Skeletal muscle satellite cell (primary cell): ENCODE data around the gene CHD1.
A peak's percentile ranks its signal among the peaks of the same experiment; 100 is the strongest.
"Not testable (repeated sequence)": the region's sequence is repeated elsewhere in the genome, so short reads cannot be mapped to it uniquely, and the experiment has no call there.

Experiments
- H3K27me3 ChIP-seq: 2 replicates; pipeline ENCODE4 v1.7.0; 2013; ENCODE audit warnings: low read length; ENCODE audit not compliant: control insufficient read depth, insufficient read depth
- H3K36me3 ChIP-seq: 2 replicates; pipeline ENCODE4 v1.7.0; 2013; ENCODE audit warnings: mild to moderate bottlenecking, control low read depth, low read length; ENCODE audit not compliant: insufficient read depth
- H3K4me1 ChIP-seq: 2 replicates; pipeline ENCODE4 v1.7.0; 2013; ENCODE audit warnings: low read length; ENCODE audit not compliant: control insufficient read depth, insufficient read depth
- H3K4me2 ChIP-seq: 2 replicates; pipeline ENCODE4 v1.7.0; 2013; ENCODE audit warnings: mild to moderate bottlenecking, low read length
- H3K4me3 ChIP-seq: 2 replicates; pipeline ENCODE4 v1.7.0; 2013; ENCODE audit warnings: low read length
- H3K9ac ChIP-seq: 2 replicates; pipeline ENCODE4 v1.7.0; 2013; ENCODE audit warnings: mild to moderate bottlenecking, low read depth, low read length, moderate library complexity
- H3K9me3 ChIP-seq: replicated peaks from 2 replicates; pipeline ENCODE4 v1.7.0; 2013; ENCODE audit warnings: mild to moderate bottlenecking, control low read depth, low read length

The CHD1 gene

DNA sequence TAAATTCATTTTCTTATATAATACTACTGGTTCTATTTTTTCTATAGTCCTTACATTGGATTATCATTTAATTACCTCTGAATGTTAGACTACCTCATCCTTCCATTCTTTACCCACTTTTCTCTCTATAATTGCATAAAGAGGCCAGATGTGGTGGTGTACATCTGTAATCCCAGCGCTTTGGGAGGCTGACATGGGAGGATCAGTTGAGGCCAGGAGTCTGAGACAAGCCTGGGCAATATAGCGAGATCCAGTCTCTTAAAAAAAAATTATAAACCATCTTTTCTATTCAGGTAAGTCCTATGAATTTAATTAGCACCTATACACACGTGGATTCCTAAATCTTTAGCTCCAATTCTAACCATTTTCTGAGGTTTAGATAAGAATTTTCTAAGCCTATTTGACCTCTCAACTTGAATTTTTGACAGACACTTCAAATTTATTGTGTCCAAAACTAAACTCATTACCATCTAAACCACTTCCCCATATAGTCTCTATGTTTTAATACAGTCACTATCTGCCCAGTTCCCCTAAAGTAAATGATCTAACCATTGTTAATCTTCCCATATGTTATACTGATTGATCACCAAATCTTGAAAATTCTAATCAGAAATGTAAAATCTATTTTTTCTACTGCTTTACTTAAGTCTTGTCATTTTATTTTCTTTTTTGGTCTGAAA is 33.0 kb upstream of the CHD1 start:
- Histone ChIP-seq H3K4me1 (no peaks in the 10 kb centered on the region), H3K27me3 (no peaks in the 10 kb centered on the region), H3K9ac (no peak overlapping the region), H3K4me2 (no peak overlapping the region), H3K4me3 (no peak overlapping the region), H3K36me3 (no peaks in the 10 kb centered on the region), H3K9me3 (no peaks in the 10 kb centered on the region)

- H3K4me2 ChIP-seq, result no peak overlapping the region
- no peak overlapping the region for H3K9ac ChIP-seq
- H3K4me1 ChIP-seq, result no peaks in the 10 kb centered on the region
- no peaks in the 10 kb centered on the region for H3K9me3 ChIP-seq
- no peaks in the 10 kb centered on the region for H3K27me3 ChIP-seq
- no peaks in the 10 kb centered on the region for H3K36me3 ChIP-seq
- H3K4me3 ChIP-seq, result no peak overlapping the region
Observed at GRCh38 chr5:98957307-98957706, 28.5 kb upstream of the CHD1 start.

DNA sequence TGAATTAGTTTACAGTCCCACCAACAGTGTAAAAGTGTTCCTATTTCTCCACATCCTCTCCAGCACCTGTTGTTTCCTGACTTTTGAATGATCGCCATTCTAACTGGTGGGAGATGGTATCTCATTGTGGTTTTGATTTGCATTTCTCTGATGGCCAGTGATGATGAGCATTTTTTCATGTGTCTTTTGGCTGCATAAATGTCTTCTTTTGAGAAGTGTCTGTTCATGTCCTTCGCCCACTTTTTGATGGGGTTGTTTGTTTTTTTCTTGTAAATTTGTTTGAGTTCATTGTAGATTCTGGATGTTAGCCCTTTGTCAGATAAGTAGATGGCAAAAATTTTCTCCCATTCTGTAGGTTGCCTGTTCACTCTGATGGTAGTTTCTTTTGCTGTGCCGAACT is 27.1 kb upstream of the CHD1 start:
- H3K36me3 ChIP-seq, H3K27me3 ChIP-seq, H3K4me2 ChIP-seq, H3K4me3 ChIP-seq, H3K4me1 ChIP-seq, H3K9me3 ChIP-seq, H3K9ac ChIP-seq: not testable (repeated sequence)

DNA sequence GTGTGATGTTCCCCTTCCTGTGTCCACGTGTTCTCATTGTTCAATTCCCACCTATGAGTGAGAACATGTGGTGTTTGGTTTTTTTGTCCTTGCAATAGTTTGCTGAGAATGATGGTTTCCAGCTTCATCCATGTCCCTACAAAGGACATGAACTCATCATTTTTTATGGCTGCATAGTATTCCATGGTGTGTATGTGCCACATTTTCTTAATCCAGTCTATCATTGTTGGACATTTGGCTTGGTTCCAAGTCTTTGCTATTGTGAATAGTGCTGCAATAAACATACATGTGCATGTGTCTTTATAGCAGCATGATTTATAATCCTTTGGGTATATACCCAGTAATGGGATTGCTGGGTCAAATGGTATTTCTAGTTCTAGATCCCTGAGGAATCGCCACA is 26.7 kb upstream of the CHD1 start:
- not testable (repeated sequence) for H3K9me3 ChIP-seq, H3K4me2 ChIP-seq, H3K4me3 ChIP-seq, H3K4me1 ChIP-seq, H3K27me3 ChIP-seq, H3K36me3 ChIP-seq, H3K9ac ChIP-seq

- Histone ChIP-seq H3K4me1 (no peaks in the 10 kb centered on the region), H3K4me3 (no peak overlapping the region), H3K27me3 (no peaks in the 10 kb centered on the region), H3K4me2 (no peak overlapping the region), H3K9me3 (no peaks in the 10 kb centered on the region), H3K9ac (no peak overlapping the region), H3K36me3 (no peaks in the 10 kb centered on the region)
Observed at GRCh38 chr5:98954392-98955028, 25.7 kb upstream of the CHD1 start.

DNA sequence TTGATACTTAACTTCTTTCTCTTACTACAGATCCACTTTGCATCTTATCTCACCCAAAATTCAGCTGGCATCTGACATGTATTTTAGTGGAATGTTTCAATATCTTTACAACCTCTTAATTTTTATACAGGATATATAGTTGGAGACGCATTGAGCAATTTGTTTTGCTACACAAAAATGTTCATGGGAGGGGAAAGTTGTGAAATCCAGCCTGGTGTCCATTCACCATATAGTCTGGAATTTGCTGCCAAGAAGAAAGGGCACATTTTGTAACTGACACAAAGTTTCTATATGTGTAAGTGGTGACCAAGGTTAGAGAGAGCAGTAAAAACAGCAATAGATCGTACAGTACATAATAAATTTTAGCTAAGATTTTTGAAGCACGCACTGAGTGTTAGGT is 14.0 kb upstream of the CHD1 start:
- Histone ChIP-seq H3K4me2 (no peak overlapping the region), H3K4me3 (no peak overlapping the region), H3K27me3 (no peaks in the 10 kb centered on the region), H3K9me3 (no peaks in the 10 kb centered on the region), H3K4me1 (peaks cover 28% of the 10 kb centered on the region), H3K36me3 (no peaks in the 10 kb centered on the region), H3K9ac (no peak overlapping the region)

- Histone ChIP-seq H3K9ac (no peak overlapping the region), H3K36me3 (no peaks in the 10 kb centered on the region), H3K4me2 (no peak overlapping the region), H3K4me1 (peaks cover 28% of the 10 kb centered on the region), H3K27me3 (no peaks in the 10 kb centered on the region), H3K9me3 (no peaks in the 10 kb centered on the region), H3K4me3 (no peak overlapping the region)
Observed at GRCh38 chr5:98941131-98941883, 12.5 kb upstream of the CHD1 start.

GRCh38 chr5:98940581-98940980 is 11.8 kb upstream of the CHD1 start:
- Histone ChIP-seq H3K4me1 (peaks cover 28% of the 10 kb centered on the region), H3K4me3 (no peak overlapping the region), H3K36me3 (no peaks in the 10 kb centered on the region), H3K9me3 (no peaks in the 10 kb centered on the region), H3K9ac (no peak overlapping the region), H3K27me3 (no peaks in the 10 kb centered on the region), H3K4me2 (no peak overlapping the region)

GRCh38 chr5:98938464-98938863 is 9.7 kb upstream of the CHD1 start:
- Histone ChIP-seq H3K9ac (no peak overlapping the region), H3K36me3 (no peaks in the 10 kb centered on the region), H3K27me3 (no peaks in the 10 kb centered on the region), H3K4me3 (no peak overlapping the region), H3K4me2 (peak overlapping the region; percentile 35), H3K9me3 (no peaks in the 10 kb centered on the region), H3K4me1 (peaks cover 36% of the 10 kb centered on the region)

DNA sequence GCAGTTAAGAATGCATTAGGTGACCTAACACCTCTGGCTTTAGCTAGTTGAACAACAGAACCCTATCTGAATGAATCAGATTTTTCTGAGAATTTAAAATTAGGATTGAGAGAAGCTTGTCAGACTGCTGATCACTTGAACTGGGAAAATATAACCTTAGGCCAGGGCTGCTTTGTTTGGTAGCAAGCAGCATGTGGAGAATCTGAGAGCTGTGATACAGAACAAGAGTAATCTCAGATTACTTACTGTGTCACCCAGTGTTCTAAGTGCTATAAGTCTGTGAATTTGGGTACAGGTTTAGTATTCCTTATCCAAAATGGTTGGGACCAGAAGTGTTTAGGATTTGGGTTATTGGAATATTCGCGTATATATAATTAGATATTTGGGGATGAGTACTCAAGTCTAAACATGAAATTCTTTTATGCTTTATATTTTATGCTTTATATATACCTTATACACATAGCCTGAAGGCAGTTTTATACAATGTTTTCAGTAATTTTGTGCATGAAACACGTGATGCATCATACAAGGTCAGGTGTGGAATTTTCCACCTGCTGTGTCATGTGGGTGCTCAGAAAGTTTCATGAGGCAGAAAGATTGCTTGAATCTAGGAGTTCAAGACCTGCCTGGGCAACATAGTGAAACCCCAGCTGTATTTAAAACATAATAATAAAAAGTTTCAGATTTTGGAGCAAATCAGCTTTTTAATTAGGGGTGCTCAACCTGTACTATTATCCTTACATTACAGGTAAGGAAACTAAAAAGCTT is 8.3 kb upstream of the CHD1 start:
- Histone ChIP-seq H3K4me3 (no peak overlapping the region), H3K4me1 (peaks cover 30% of the 10 kb centered on the region), H3K9me3 (no peaks in the 10 kb centered on the region), H3K36me3 (no peaks in the 10 kb centered on the region), H3K9ac (no peak overlapping the region), H3K4me2 (no peak overlapping the region), H3K27me3 (no peaks in the 10 kb centered on the region)

DNA sequence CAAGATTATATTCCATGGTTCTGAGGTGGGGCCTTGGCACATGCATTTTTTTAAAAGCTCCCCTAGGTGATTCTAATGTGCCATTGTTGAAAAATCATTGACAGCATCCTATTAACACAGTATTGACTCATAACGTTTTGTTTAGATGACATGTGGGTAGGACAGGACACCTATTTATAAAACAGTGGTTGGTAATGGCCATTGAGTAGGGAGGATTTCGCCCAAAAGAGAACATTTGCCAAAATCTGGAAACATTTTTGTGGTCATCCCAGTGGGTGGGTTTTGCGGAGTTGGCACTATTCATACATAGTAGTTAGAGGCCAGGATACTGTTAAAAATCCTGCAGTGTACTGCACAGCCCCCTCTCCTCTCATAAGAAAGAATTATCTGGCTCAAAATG is 6.4 kb upstream of the CHD1 start:
- no peaks in the 10 kb centered on the region for H3K9me3 ChIP-seq
- peaks cover 30% of the 10 kb centered on the region for H3K4me1 ChIP-seq
- no peak overlapping the region for H3K4me2 ChIP-seq
- no peaks in the 10 kb centered on the region for H3K36me3 ChIP-seq
- no peak overlapping the region for H3K9ac ChIP-seq
- no peak overlapping the region for H3K4me3 ChIP-seq
- no peaks in the 10 kb centered on the region for H3K27me3 ChIP-seq
